B cell (primary cell): ENCODE data around the gene OASL. TPM values are rescaled to one million over a fixed set of nuclear protein-coding genes. Genes with fewer than 3 reads are reported as not detected.

ENCODE experiments used
- ATAC-seq: fragments of 200-7000 bp; cut with Tn5 transposase; one replicate; pipeline ENCODE4 v1.10.0; 2021; ENCODE audit warnings: low read depth, mild to moderate bottlenecking, moderate number of reproducible peaks, moderate library complexity
- CTCF ChIA-PET: fragments of 350-600 bp; sonication (Branson Sonifier 250); formaldehyde crosslinking; loops from one replicate; lab custom pipeline; 2021; ENCODE audit warnings: antibody characterized with exemption, inconsistent platforms; lab: Charles Lee
- POLR2A ChIA-PET: fragments of 350-600 bp; sonication (Branson Sonifier 250); formaldehyde crosslinking; loops from one replicate; lab custom pipeline; 2021; ENCODE audit warnings: antibody characterized with exemption; lab: Charles Lee
- DNase-seq: peaks from one replicate; pipeline ENCODE4 v3.0.0; 2013
- H2AFZ ChIP-seq: 2 replicates; pipeline ENCODE4 v1.6.1; 2012; ENCODE audit warnings: mild to moderate bottlenecking, low read depth, low read length; ENCODE audit not compliant: insufficient read depth, poor library complexity, severe bottlenecking
- H3K27ac ChIP-seq, 2 donors: 1 replicate in 1 of 2; 2 replicates in 1 of 2; pipeline ENCODE4 v1.5.1; 2012 to 2013; ENCODE audit warnings: low read length in 2 of 2, mild to moderate bottlenecking in 2 of 2, moderate library complexity in 1 of 2
- H3K27me3 ChIP-seq, 4 experiments: fragments of 200-600 bp in 1 of 4; sonication (generic) in 1 of 4; replicated peaks in 1 of 4; 1 replicate in 2 of 4; 2 replicates in 2 of 4; pipeline versions ENCODE4 v1.6.1 to v1.7.0; 2013 to 2016; ENCODE audit warnings: low read length in 3 of 4, mild to moderate bottlenecking in 2 of 4, mixed read lengths in 1 of 4, moderate library complexity in 1 of 4; ENCODE audit not compliant: insufficient read depth in 4 of 4, control insufficient read depth in 3 of 4; ENCODE audit errors: control extremely low read depth in 1 of 4
- H3K36me3 ChIP-seq, 2 experiments: replicated peaks in 1 of 2; 1 replicate in 1 of 2; 2 replicates in 1 of 2; pipeline versions ENCODE4 v1.6.1 to v1.7.1; 2013; ENCODE audit warnings: low read length in 1 of 2; ENCODE audit not compliant: insufficient read depth in 2 of 2, control insufficient read depth in 1 of 2; ENCODE audit errors: control extremely low read depth in 1 of 2, extremely low read depth in 1 of 2
- H3K4me1 ChIP-seq, 2 donors: fragments of 200-600 bp in 1 of 2; sonication (generic) in 1 of 2; 1 replicate in 1 of 2; 2 replicates in 1 of 2; pipeline versions ENCODE4 v1.5.1 to v1.6.1; 2013 to 2017; ENCODE audit warnings: low read length in 2 of 2; ENCODE audit not compliant: control insufficient read depth in 2 of 2, insufficient read depth in 2 of 2
- H3K4me2 ChIP-seq: replicated peaks from 2 replicates; pipeline ENCODE3; 2012; ENCODE audit warnings: mild to moderate bottlenecking, low read depth, low read length; ENCODE audit not compliant: poor library complexity, severe bottlenecking
- H3K4me3 ChIP-seq, 5 experiments: fragments of 200-600 bp in 1 of 5; sonication (generic) in 1 of 5; 1 replicate in 3 of 5; 2 replicates in 2 of 5; pipeline versions ENCODE4 v1.5.1 to v1.7.0; 2011 to 2016; ENCODE audit warnings: low read length in 4 of 5, mild to moderate bottlenecking in 4 of 5, low read depth in 2 of 5, control low read depth in 1 of 5, moderate library complexity in 1 of 5; ENCODE audit not compliant: insufficient read depth in 1 of 5; ENCODE audit errors: control extremely low read depth in 1 of 5, extremely low read depth in 1 of 5
- H3K79me2 ChIP-seq: fragments of 200-600 bp; sonication (generic); one replicate; pipeline ENCODE4 v1.6.0; 2016; ENCODE audit warnings: low read length; ENCODE audit not compliant: control insufficient read depth, insufficient read depth
- H3K9ac ChIP-seq: fragments of 200-600 bp; sonication (generic); 2 replicates; pipeline ENCODE4 v1.6.1; 2017; ENCODE audit warnings: mild to moderate bottlenecking, low read length, moderate library complexity
- H3K9me3 ChIP-seq, 3 donors: one replicate each; pipeline versions ENCODE4 v1.6.1 to v1.7.1; 2013; ENCODE audit warnings: low read length in 2 of 3; ENCODE audit not compliant: control insufficient read depth in 2 of 3, insufficient read depth in 1 of 3; ENCODE audit errors: control extremely low read depth in 1 of 3
- H4K20me1 ChIP-seq: 2 replicates; pipeline ENCODE4 v1.6.0; 2012; ENCODE audit warnings: mild to moderate bottlenecking, low read length; ENCODE audit not compliant: insufficient read depth, control insufficient read depth, poor library complexity, severe bottlenecking
- H3K27ac Mint-ChIP-seq: one replicate; pipeline ENCODE4 v1.8.0; 2021; ENCODE audit warnings: mixed read lengths
- H3K27me3 Mint-ChIP-seq: one replicate; pipeline ENCODE4 v1.8.0; 2021; ENCODE audit warnings: mixed read lengths
- H3K4me1 Mint-ChIP-seq: one replicate; pipeline ENCODE4 v1.8.0; 2021; ENCODE audit warnings: mixed read lengths
- H3K4me3 Mint-ChIP-seq: one replicate; pipeline ENCODE4 v1.8.0; 2021; ENCODE audit warnings: mixed read lengths
- H3K9me3 Mint-ChIP-seq: one replicate; pipeline ENCODE4 v1.8.0; 2022; ENCODE audit warnings: mixed read lengths; ENCODE audit not compliant: insufficient read depth
- CTCF ChIP-seq: fragments of 200-600 bp; IDR thresholded peaks from one replicate; pipeline ENCODE4 v1.8.0; 2022; ENCODE audit warnings: antibody characterized with exemption, mild to moderate bottlenecking
- EZH2 ChIP-seq: IDR thresholded peaks from 2 replicates; pipeline ENCODE4 v1.6.1; 2012; ENCODE audit warnings: borderline replicate concordance, low read depth, mild to moderate bottlenecking, moderate library complexity, low read length; ENCODE audit not compliant: insufficient read depth, poor library complexity, severe bottlenecking
- WGBS: methylation state at CpG from one replicate; pipeline ENCODE4 v1.1.5; 2013; ENCODE audit warnings: missing lambda C conversion rate; ENCODE audit not compliant: insufficient coverage; 5-methylcytosine and 5-hydroxymethylcytosine counted together
- intact Hi-C: fragments of 100-400 bp; cut with micrococcal nuclease; formaldehyde crosslinking; loops from one replicate; pipeline ENCODE4 v1.10.0; 2022
- polyA minus RNA-seq: library from RNA; depleted of rRNA, polyadenylated mRNA; stranded (reverse); fragments of >200 nt; gene quantifications from 2 replicates; pipeline ENCODE4 v1.2.3, GENCODE V29; 2012
- polyA plus RNA-seq: library from polyadenylated mRNA; depleted of rRNA; stranded (reverse); fragments of >200 nt; gene quantifications from 2 replicates; pipeline ENCODE4 v1.2.3, GENCODE V29; 2012
- total RNA-seq, 2 donors: library from RNA; stranded (reverse); fragments of 120-200 nt in 1 of 2; gene quantifications; 1 replicate in 1 of 2; 2 replicates in 1 of 2; pipeline versions ENCODE4 v1.2.3 to v1.2.4, GENCODE V29; 2013 to 2022

Gene OASL
- total RNA-seq (1.1 and 1.3 TPM in 2 replicates), polyA plus RNA-seq (0.18 and 0.72 TPM in 2 replicates), polyA minus RNA-seq (0.09 and 0.78 TPM in 2 replicates)
- total RNA-seq (2013): 0.47 TPM

GRCh38 chr12:121038861-121039668, at the start of gene OASL:
OASL (minus strand) TSS chr12:121039246; CDS start chr12:121038971, 275 bp downstream.
- Histone ChIP-seq H4K20me1 (no peaks in the 10 kb centered on the region), H3K79me2 (no peaks in the 10 kb centered on the region), H3K9ac (peak within 1 kb of the TSS; percentile 74), H3K9me3 (peaks cover 0 to 6% (median 0%) of the 10 kb centered on the region in 3 donors), H3K36me3 (no peaks in the 10 kb centered on the region), H2AFZ (peak within 1 kb of the TSS; percentile 80), H3K27ac (peak within 1 kb of the TSS in 1 of 2 donors; percentile 51), H3K4me1 (peaks cover 20 to 22% of the 10 kb centered on the region in 2 donors), H3K4me3 (peak within 1 kb of the TSS; percentile 46 to 72 (median 66)), H3K27me3 (peaks cover 0 to 46% (median 16%) of the 10 kb centered on the region in 4 experiments), H3K4me2 (peak within 1 kb of the TSS; percentile 91)
- TF ChIP-seq EZH2 (no peak), CTCF (no peak)
- ATAC-seq: peak; percentile 94
- intact Hi-C loops: loop anchor here (1.0 kb wide), 1 partner anchor 23 kb away; the partner anchor contains the start of gene C12orf43
- peak within 1 kb of the TSS; percentile 76 for H3K27ac Mint-ChIP-seq
- H3K4me1 Mint-ChIP-seq: peaks cover 20% of the 10 kb centered on the region
- peak within 1 kb of the TSS; percentile 95 for H3K4me3 Mint-ChIP-seq
- H3K9me3 Mint-ChIP-seq: no peaks in the 10 kb centered on the region
- POLR2A ChIA-PET: no interaction called here
- WGBS: 20% methylated on average over 12 of the region's 13 CpGs
- H3K27me3 Mint-ChIP-seq: peaks cover 52% of the 10 kb centered on the region
- CTCF ChIA-PET: interaction anchor here (1.1 to 1.4 kb wide), 2 partner anchors 11 to 21 kb away, joined by 3 to 5 read pairs; no protein-coding TSS in a partner anchor
- peak; percentile 75 for DNase-seq

GRCh38 chr12:121088195-121088585, 49.1 kb upstream of the OASL start:
- Histone ChIP-seq H3K27me3 (no peaks in the 10 kb centered on the region), H2AFZ (peak overlapping the region; percentile 8), H3K36me3 (no peaks in the 10 kb centered on the region), H4K20me1 (no peaks in the 10 kb centered on the region), H3K4me1 (peaks cover 3 to 6% of the 10 kb centered on the region in 2 donors), H3K4me3 (no peak overlapping the region), H3K9me3 (peaks cover 0 to under 1% (median 0%) of the 10 kb centered on the region in 3 donors), H3K4me2 (no peak overlapping the region), H3K79me2 (no peaks in the 10 kb centered on the region), H3K9ac (no peak overlapping the region), H3K27ac (no peak overlapping the region)
- no peaks in the 10 kb centered on the region for H3K27me3 Mint-ChIP-seq
- intact Hi-C loops: no loop called here
- H3K27ac Mint-ChIP-seq: no peak overlapping the region
- H3K4me1 Mint-ChIP-seq: peaks cover 16% of the 10 kb centered on the region
- WGBS: 97% methylated on average over 6 of the region's 6 CpGs
- H3K4me3 Mint-ChIP-seq: no peak overlapping the region
- no peak for ATAC-seq
- CTCF ChIA-PET: no interaction called here
- H3K9me3 Mint-ChIP-seq: no peaks in the 10 kb centered on the region
- TF ChIP-seq EZH2: no peak
- no peak for TF ChIP-seq CTCF
- POLR2A ChIA-PET: no interaction called here
- no peak for DNase-seq
